ENCODE measurements around the gene ENDOG.

DNA sequence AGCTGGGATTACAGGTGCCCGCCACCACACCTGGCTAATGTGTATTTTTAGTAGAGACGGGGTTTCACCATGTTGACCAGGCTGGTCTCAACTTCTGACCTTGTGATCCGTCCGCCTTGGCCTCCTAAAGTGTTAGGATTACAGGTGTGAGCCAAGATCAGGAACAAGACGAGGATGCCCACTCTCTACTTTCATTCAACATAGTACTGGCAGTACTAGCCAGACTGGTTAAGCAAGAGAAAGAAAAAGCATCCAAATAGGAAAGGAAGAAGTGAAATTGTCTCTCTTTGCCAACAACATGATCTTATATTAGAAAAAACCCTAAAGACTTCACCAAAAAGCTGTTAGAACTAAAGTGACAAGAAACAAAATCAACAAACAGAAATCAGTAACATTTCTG is 7.4 kb upstream of the ENDOG start:
- TF ChIP-seq, protein P1, sequence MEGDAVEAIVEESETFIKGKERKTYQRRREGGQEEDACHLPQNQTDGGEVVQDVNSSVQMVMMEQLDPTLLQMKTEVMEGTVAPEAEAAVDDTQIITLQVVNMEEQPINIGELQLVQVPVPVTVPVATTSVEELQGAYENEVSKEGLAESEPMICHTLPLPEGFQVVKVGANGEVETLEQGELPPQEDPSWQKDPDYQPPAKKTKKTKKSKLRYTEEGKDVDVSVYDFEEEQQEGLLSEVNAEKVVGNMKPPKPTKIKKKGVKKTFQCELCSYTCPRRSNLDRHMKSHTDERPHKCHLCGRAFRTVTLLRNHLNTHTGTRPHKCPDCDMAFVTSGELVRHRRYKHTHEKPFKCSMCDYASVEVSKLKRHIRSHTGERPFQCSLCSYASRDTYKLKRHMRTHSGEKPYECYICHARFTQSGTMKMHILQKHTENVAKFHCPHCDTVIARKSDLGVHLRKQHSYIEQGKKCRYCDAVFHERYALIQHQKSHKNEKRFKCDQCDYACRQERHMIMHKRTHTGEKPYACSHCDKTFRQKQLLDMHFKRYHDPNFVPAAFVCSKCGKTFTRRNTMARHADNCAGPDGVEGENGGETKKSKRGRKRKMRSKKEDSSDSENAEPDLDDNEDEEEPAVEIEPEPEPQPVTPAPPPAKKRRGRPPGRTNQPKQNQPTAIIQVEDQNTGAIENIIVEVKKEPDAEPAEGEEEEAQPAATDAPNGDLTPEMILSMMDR (IDR thresholded peaks at IDR 0.05) = no peak
- TF ChIP-seq POLR2AphosphoS5 (IDR thresholded peaks at IDR 0.05) (no peak), POLR2A (IDR thresholded peaks at IDR 0.05) (no peak)
